Osteocyte (in vitro differentiated cells): ENCODE data around the gene PHACTR3. TPM values are rescaled to one million over a fixed set of nuclear protein-coding genes. Genes with fewer than 3 reads are reported as not detected.

Source experiments
- DNase-seq: peaks from one replicate; pipeline ENCODE4 v3.0.0; 2021; ENCODE audit warnings: mixed read lengths; ENCODE audit not compliant: unreplicated experiment; ENCODE audit errors: extremely low spot score
- H3K27ac Mint-ChIP-seq: one replicate; pipeline ENCODE4 v1.8.0; 2021; ENCODE audit warnings: mild to moderate bottlenecking, mixed read lengths; ENCODE audit not compliant: unreplicated experiment
- H3K27me3 Mint-ChIP-seq: one replicate; pipeline ENCODE4 v1.8.0; 2021; ENCODE audit warnings: mixed read lengths; ENCODE audit not compliant: unreplicated experiment
- H3K36me3 Mint-ChIP-seq: one replicate; pipeline ENCODE4 v1.8.0; 2021; ENCODE audit warnings: mixed read lengths; ENCODE audit not compliant: unreplicated experiment
- H3K4me1 Mint-ChIP-seq: one replicate; pipeline ENCODE4 v1.8.0; 2021; ENCODE audit warnings: mixed read lengths; ENCODE audit not compliant: unreplicated experiment
- H3K4me3 Mint-ChIP-seq: one replicate; pipeline ENCODE4 v1.8.0; 2021; ENCODE audit warnings: mild to moderate bottlenecking, moderate library complexity, mixed read lengths; ENCODE audit not compliant: unreplicated experiment
- H3K9me3 Mint-ChIP-seq: one replicate; pipeline ENCODE4 v1.8.0; 2021; ENCODE audit warnings: mixed read lengths; ENCODE audit not compliant: unreplicated experiment
- total RNA-seq: library from RNA; stranded (reverse); gene quantifications from 2 replicates; pipeline ENCODE4 v1.2.1, GENCODE V29; 2021
- TF ChIP-seq, protein P1 (sequence below): fragments of 200-600 bp; sonication (generic); IDR thresholded peaks from 2 replicates; pipeline ENCODE4 v1.5.0; 2021; ENCODE audit warnings: antibody characterized with exemption, mild to moderate bottlenecking, moderate library complexity

Gene PHACTR3
- total RNA-seq, 1 donor from 2014 or later = not detected

DNA sequence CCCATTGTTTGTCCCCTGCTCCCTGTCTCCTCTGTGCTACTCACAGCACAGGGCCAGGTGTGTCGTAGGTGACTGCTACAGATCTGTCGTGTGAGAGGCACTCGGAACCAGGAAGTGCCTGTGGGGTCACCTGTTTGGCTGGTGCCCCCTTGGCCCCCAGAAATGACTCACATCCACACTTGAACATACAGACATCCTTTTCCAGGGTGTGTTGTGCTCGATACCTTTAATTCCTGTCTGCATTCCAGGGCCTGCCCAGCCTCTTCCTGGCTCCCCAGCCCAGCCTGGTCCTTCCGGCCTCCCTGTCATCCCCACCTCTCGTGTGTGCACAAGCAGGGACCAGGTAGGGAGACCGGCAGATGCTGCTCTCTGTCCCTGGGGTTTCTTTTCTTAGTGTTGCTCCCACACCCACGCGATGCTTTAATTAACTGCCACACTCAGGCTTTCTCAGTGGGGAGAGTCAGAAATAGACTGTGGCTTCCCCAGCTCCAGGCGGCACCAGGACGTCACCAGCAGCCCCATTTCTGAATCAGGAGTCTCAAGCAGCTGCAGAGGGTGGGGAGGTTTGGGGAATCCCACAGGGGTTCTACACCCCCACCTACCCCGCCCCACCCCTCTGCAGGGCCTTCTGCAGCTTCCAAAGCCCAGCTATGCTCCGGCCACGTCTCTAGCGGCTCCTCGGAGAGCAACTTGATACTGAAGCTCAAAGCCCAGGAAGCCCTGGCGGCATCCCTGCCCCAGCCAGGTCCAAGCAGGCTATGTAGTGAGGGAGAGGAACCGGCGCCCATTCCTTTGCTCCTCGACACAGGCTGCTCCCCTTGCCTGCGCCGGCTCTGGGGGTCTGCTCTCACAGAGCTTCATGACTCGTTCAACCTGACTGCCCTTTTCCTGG, 226.9 kb downstream of the PHACTR3 start:
- TF ChIP-seq, protein P1, sequence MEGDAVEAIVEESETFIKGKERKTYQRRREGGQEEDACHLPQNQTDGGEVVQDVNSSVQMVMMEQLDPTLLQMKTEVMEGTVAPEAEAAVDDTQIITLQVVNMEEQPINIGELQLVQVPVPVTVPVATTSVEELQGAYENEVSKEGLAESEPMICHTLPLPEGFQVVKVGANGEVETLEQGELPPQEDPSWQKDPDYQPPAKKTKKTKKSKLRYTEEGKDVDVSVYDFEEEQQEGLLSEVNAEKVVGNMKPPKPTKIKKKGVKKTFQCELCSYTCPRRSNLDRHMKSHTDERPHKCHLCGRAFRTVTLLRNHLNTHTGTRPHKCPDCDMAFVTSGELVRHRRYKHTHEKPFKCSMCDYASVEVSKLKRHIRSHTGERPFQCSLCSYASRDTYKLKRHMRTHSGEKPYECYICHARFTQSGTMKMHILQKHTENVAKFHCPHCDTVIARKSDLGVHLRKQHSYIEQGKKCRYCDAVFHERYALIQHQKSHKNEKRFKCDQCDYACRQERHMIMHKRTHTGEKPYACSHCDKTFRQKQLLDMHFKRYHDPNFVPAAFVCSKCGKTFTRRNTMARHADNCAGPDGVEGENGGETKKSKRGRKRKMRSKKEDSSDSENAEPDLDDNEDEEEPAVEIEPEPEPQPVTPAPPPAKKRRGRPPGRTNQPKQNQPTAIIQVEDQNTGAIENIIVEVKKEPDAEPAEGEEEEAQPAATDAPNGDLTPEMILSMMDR = no peak
- Mint-ChIP-seq H3K27ac (no peak overlapping the region), H3K27me3 (peaks cover 14% of the 10 kb centered on the region), H3K4me3 (no peak overlapping the region), H3K4me1 (peaks cover 15% of the 10 kb centered on the region), H3K36me3 (no peaks in the 10 kb centered on the region), H3K9me3 (no peaks in the 10 kb centered on the region)
- no peak for DNase-seq

DNA sequence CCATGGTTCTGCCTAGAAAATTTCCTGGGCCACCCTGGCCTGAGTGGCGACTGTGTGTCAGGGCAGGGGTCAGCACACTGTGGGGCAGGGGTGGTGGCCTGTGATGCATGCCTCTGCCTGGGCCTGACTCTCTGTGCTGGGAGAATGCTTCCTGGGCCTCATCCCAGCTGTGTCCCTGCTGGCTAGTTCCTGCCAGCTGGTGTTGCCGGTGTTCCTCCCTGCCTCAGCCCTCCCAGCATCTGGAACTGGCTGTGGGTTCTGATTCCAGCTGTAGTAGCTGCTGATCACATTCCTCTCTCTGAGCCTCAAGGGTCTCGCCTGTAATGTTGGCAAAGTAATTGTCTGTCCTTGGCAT, 227.6 kb downstream of the PHACTR3 start:
- Mint-ChIP-seq H3K4me3 (no peak overlapping the region), H3K4me1 (peaks cover 18% of the 10 kb centered on the region), H3K9me3 (no peaks in the 10 kb centered on the region), H3K27ac (no peak overlapping the region), H3K36me3 (no peaks in the 10 kb centered on the region), H3K27me3 (peaks cover 14% of the 10 kb centered on the region)
- TF ChIP-seq, protein P1 = no peak
- DNase-seq = no peak

DNA sequence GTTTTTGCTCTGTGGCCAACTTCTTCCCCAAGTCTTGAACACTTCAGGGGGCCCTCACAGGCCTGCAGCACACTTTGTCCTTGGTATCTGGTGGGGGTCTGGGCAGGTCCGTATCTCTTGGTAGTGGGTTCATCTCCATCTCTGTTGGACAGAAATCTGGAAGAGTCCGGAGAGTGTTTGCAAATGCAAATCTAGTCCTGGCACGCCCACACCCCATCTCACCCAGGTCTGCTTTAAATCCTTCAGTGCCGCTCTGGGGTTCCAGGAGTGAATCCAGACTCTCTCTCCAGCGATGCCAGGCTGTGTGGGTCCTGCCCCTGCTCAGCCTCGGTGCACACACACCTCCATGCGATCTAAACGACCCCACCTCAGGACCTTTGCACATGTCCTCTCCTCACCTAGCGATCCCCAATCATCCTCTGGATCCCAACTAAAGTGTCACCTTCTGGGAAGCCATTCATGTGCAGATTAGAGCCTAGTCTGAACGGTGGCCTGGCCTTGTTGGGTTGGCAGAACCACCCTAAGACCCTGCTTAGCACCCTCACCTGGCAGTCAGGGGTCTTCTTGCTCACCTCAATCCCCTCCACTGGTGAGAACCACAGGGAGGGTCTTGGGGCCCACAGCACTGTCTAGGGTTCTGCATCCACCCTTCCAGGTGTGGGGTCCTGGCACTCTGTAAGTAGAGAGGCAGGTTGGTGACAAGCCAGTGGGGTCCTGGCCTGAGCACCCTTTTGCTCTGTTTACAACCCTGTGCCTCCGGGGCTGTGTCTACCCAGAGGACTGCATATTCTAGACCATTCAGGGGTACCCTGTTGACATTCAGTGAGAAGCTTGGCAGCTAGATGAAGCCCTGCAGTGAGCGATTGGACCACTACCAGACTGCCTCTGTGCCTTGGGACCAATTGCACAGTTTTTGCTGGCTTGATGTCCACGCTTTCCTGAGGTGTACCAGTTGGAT, 228.3 kb downstream of the PHACTR3 start:
- Mint-ChIP-seq H3K9me3 (no peaks in the 10 kb centered on the region), H3K4me1 (peaks cover 18% of the 10 kb centered on the region), H3K36me3 (no peaks in the 10 kb centered on the region), H3K4me3 (no peak overlapping the region), H3K27me3 (peaks cover 14% of the 10 kb centered on the region), H3K27ac (no peak overlapping the region)
- DNase-seq = peak; percentile 71
- TF ChIP-seq, protein P1 = no peak

DNA sequence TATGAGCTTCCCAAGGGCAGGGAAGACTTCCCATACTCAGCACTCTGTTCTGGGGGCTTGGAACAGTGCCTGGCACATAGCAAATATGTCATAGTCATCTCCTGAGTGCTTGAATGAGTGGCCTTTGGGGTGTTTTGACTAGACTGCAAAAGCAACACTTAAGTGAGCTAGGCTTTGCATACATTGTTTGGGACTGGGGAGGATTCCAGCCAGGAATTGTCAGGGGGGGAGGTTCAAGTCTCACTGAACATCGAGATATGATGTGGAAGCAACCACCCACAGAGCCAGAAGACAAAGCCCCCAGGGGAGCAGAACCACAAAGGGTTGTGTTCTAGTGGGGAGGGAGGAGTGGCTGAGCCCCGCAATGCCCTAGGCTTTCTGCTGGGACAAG, 230.7 kb downstream of the PHACTR3 start:
- Mint-ChIP-seq H3K4me3 (no peak overlapping the region), H3K27me3 (peaks cover 9% of the 10 kb centered on the region), H3K4me1 (peaks cover 18% of the 10 kb centered on the region), H3K36me3 (no peaks in the 10 kb centered on the region), H3K27ac (no peak overlapping the region), H3K9me3 (no peaks in the 10 kb centered on the region)
- TF ChIP-seq, protein P1 = no peak
- no peak for DNase-seq
